ENCODE data around the gene RPS21.

Gene RPS21

GRCh38 chr20:62415354-62416111 lies 28.6 kb downstream of the RPS21 start:
- no peak overlapping the region for H3K4me3 ChIP-seq (ENCODE audit: low read depth, low read length)
- in situ Hi-C loops (cut with HindIII; ENCODE audit: low sequenced_read_pairs) = no loop called here
- no peak for DNase-seq (ENCODE audit: low read depth)
- TF ChIP-seq, protein P1, sequence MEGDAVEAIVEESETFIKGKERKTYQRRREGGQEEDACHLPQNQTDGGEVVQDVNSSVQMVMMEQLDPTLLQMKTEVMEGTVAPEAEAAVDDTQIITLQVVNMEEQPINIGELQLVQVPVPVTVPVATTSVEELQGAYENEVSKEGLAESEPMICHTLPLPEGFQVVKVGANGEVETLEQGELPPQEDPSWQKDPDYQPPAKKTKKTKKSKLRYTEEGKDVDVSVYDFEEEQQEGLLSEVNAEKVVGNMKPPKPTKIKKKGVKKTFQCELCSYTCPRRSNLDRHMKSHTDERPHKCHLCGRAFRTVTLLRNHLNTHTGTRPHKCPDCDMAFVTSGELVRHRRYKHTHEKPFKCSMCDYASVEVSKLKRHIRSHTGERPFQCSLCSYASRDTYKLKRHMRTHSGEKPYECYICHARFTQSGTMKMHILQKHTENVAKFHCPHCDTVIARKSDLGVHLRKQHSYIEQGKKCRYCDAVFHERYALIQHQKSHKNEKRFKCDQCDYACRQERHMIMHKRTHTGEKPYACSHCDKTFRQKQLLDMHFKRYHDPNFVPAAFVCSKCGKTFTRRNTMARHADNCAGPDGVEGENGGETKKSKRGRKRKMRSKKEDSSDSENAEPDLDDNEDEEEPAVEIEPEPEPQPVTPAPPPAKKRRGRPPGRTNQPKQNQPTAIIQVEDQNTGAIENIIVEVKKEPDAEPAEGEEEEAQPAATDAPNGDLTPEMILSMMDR (IDR thresholded peaks at IDR 0.05; ENCODE audit: low read depth, low read length, missing control alignments) = no peak

DNA sequence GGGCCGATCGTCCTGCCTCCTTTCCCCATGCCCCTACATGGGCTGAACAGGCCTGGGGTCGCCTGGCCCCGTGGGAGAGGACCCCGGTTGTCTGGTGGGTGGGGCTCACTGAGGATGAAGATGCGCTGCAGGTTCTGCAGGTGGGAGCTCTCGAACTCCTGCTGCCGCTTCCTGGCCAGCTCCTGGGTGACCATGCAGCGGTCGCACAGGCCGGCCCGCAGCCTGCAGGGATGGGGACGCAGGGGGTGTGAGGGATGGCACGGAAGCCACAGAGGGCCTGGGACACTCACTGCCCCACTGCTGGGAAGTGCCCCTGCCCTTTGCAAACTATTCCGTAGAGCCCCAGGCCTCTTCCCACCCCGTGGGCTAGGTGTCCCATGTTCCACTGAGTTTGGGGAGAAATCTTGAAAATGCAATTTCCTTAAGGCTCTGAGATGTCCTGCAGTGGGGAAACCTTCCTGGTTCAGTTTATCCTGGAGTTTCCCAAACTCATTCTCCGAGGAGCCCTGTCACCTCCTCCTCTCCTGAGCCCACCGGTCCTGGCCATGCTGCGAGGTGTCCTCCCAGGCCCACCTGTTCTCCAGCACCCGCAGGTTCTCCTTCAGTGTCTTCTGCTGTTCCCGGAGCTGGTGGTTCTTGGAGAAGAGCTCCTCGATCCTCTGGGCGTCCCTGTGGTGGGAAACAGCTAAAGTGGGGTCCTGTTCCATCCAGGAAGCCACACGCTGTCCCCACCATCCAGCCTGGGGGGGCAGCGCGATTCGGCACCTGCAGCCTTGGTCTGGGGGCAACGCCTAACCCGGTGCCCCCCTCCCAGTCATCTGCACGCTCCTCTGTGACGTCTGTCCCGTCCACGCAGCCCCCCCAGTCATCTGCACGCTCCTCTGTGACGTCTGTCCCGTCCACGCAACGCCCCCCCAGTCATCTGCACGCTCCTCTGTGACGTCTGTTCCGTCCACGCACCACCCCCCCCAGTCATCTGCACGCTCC lies 30.0 kb downstream of the RPS21 start:
- TF ChIP-seq, protein P1 (IDR thresholded peaks at IDR 0.05; ENCODE audit: low read depth, low read length, missing control alignments) = no peak
- H3K4me3 ChIP-seq (ENCODE audit: low read depth, low read length) = no peak overlapping the region
- in situ Hi-C loops (cut with HindIII; ENCODE audit: low sequenced_read_pairs) = no loop called here
- DNase-seq (ENCODE audit: low read depth) = no peak

GRCh38 chr20:62417981-62418708 lies 31.2 kb downstream of the RPS21 start:
- TF ChIP-seq, protein P1 (IDR thresholded peaks at IDR 0.05; ENCODE audit: low read depth, low read length, missing control alignments) = no peak
- in situ Hi-C loops (cut with HindIII; ENCODE audit: low sequenced_read_pairs) = no loop called here
- no peak overlapping the region for H3K4me3 ChIP-seq (ENCODE audit: low read depth, low read length)
- no peak for DNase-seq (ENCODE audit: low read depth)

GRCh38 chr20:62418709-62419487 lies 32.0 kb downstream of the RPS21 start:
- H3K4me3 ChIP-seq (ENCODE audit: low read depth, low read length) = no peak overlapping the region
- in situ Hi-C loops (cut with HindIII; ENCODE audit: low sequenced_read_pairs) = no loop called here
- TF ChIP-seq, protein P1 (IDR thresholded peaks at IDR 0.05; ENCODE audit: low read depth, low read length, missing control alignments) = no peak
- DNase-seq (ENCODE audit: low read depth) = no peak

GRCh38 chr20:62419759-62420158 lies 32.9 kb downstream of the RPS21 start:
- in situ Hi-C loops (cut with HindIII; ENCODE audit: low sequenced_read_pairs) = no loop called here
- TF ChIP-seq, protein P1 (IDR thresholded peaks at IDR 0.05; ENCODE audit: low read depth, low read length, missing control alignments) = no peak
- DNase-seq (ENCODE audit: low read depth) = no peak

More at GRCh38 chr20:62419759-62420158, 32.9 kb downstream of the RPS21 start:
- H3K4me3 ChIP-seq (ENCODE audit: low read depth, low read length) = no peak overlapping the region
